Measurements from ENCODE around the gene ZNF580.

Gene ZNF580

GRCh38 chr19:55650126-55650557 lies 9.3 kb downstream of the ZNF580 start:
- no peak for DNase-seq (ENCODE audit: insufficient read length, low spot score)
- TF ChIP-seq POLR2A (IDR thresholded peaks at IDR 0.05; ENCODE audit: low read depth, low read length), result no peak
- FAIRE-seq, result no peak

DNA sequence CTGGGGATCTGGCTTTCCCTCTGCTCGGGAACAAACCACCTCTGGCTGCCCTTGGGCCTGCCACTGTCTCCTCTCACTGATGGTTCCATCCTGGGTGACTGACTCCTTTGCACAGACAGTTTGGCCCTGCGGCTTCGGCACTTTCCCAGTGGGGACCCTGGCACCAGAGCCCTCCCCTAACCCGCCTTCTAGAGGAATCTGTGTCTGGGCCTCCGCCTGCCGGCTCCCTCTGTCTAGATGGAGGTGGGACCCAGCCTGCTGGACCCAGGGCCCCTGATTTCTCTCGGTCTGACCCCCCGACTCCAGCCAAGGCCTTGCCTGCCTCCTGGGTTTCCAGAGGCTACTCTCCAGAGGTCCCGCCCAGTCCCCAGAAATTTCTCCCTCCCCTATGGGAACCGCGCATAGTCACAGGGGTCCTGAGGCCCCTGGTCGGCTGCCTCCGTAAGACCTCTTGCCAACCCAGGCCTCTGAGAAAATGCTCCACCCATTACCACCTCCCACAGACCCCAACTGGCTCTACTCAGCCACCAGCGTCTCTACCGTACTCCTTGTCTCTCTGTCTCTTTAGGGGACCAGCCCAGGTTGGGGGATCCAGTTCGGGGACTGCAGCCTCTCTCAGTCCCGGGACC lies 9.9 kb downstream of the ZNF580 start:
- DNase-seq (ENCODE audit: insufficient read length, low spot score) (no peak), FAIRE-seq (no peak)
- no peak for TF ChIP-seq POLR2A (IDR thresholded peaks at IDR 0.05; ENCODE audit: low read depth, low read length)

- TF ChIP-seq POLR2A (IDR thresholded peaks at IDR 0.05; ENCODE audit: low read depth, low read length), result no peak
- FAIRE-seq, result no peak
- DNase-seq (ENCODE audit: insufficient read length, low spot score), result no peak
Observed at GRCh38 chr19:55651236-55651635, 10.4 kb downstream of the ZNF580 start.

DNA sequence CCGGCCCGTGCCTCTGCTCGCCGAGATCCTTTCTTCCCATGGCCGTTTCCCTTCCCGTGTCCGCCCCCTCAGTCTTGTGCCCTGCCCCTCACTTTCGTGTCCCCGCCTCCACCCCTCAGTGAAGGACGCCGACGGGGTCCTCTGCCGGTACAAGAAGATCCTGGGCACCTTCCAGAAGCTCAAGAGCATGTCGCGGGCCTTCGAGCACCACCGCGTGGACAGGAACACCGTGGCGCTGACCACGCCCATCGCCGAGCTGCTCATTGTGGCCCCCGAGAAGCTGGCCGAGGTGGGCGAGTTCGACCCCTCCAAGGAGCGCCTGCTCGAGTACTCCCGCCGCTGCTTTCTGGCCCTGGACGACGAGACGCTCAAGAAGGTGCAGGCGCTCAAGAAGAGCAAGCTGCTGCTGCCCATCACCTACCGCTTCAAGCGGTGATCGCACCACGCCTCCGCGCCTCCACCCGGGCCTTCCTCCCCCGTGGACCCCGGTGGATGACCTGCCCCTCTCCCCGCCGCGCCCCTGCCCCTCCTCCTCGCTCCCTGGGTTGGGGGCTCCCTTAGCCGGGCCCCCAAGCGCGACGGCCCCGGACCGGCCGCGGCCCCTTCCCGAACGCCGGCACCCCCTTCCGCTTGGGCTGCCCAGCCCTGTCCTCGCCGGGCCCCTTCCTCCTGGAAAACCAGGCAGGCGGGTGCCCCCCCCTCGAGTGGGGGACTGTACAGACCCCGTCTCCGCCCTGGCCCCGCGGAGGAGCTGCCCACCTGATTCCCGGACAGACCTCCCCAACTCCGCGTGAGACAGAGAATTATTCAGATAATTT lies 11.7 kb downstream of the ZNF580 start:
- FAIRE-seq, result no peak
- no peak for DNase-seq (ENCODE audit: insufficient read length, low spot score)
- TF ChIP-seq POLR2A (IDR thresholded peaks at IDR 0.05; ENCODE audit: low read depth, low read length), result no peak

DNA sequence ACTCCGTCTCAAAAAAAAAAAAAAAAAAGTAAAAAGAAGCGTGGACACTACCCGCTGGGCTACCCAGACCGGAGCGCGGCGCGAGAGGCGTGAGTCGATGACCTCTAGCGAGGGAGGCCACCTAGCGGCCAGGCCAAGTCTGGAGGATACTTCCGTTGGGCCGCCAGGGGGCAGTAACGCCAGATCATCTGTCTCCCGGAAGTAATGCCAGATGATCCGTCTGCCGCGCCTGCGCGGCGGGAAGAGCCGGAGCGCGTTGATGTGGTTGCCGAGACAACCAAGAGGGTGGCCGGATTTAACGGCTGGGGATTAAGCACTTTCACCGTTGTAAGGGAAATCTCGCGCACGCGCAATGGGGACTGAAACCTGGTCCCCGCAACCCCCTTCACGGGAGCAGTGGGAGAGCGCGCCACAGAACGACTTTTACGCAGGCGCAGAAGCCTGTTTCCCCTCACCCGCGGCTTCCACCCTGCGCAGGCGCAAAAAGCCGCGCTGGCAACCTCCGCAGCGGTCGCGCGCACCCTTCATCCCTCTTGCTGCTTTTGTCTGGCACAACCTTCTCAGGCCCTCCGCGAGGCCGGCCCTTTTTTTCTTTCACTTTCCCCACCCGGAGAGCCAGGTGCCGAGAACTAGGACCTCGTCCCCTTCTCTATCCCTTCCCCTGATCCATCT lies 13.0 kb downstream of the ZNF580 start:
- FAIRE-seq (no peak), DNase-seq (ENCODE audit: insufficient read length, low spot score) (peak; percentile 100)
- peak; percentile 80 for TF ChIP-seq POLR2A (IDR thresholded peaks at IDR 0.05; ENCODE audit: low read depth, low read length)

DNA sequence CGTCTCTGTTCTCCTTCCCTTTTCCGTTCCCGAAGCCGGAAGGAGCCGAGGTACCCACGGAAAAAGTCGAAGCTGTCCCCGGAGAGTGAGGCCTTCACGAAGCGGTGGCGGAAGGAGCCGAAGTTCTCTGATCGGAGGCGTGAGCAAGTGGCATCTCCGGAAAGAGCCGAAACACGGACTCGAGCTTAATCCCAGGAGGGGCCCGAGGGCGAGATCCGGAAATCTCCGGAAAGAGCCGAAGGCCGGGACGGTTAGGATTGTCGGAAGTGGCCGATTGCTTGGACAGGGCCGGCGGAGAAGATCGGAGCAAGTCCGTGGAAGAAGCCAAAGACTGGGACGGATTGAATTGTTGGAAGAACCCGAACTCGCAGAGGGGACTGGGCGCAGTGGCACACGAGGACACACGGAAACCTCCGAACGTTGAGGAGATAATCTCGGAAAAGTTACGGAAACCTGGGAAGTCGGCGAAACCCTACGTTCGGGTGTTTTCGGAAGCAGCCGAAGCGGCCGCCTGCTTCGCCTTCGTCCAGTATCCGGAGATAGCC lies 13.6 kb downstream of the ZNF580 start:
- no peak for TF ChIP-seq POLR2A (IDR thresholded peaks at IDR 0.05; ENCODE audit: low read depth, low read length)
- DNase-seq (ENCODE audit: insufficient read length, low spot score), result peak; percentile 96
- peak; percentile 77 for FAIRE-seq

DNA sequence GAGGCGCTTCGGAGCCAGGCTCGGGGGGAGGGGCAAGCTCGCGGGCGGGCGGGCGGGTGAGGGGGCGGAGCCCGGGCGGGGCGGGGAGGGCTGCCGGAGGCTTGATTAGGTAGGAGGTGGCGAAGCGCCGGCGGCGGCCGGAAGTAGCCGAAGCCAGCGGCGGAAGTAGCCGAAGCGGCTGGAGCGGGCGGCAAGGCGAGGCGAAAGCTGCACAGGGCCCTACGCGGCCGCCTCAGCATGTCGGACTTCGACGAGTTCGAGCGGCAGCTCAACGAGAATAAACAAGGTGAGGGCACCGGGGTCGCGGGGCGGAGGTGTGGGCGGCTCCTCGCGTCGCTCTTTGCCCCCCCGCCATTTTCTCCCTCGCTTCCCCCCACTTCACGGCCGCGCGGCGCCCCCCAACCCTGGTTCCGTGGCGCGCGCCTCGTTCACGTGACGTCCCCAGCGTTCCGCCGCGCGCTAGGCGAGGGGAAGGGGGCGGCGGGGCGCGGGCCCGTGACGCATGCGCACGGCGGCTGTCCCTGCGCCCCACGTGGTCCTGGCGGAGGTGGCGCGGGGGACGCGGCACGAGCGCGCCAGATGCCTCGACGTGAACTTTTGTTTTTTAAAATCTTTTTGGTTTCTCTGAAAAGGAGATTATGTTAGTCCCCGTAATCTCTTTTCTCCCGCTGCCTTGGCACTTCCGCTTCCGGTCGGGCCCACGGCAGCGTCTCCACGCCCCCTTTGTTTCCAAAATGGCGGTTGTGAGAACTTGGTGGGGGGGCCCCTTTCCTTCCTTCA lies 14.3 kb downstream of the ZNF580 start, which contains the start of gene U2AF2:
Gene U2AF2 (plus strand): TSS at position 168 of the 780 bp plus-strand sequence. CDS start 70 bp downstream, at position 238.
- peak; percentile 95 for DNase-seq (ENCODE audit: insufficient read length, low spot score)
- FAIRE-seq, result no peak

DNA sequence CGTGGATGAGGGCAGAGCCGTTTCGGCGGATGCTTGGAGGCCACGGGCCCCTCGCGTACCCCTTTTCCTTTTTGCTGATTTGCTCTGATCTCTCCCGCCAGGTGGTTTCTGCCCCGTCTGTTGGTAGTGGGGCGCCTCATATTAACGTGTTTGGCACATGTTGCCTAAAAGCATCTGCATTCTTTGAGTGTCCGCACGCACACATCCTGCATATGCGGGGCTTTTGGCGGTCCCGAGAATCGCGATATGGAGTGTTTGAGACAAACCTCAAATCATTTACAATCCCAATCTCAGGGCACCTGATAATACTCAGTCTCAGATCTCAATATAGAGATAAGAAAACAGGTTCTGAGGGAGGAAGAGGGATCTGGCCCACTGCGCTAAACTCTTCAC lies 14.8 kb downstream of the ZNF580 start:
- no peak for DNase-seq (ENCODE audit: insufficient read length, low spot score)
- FAIRE-seq, result no peak
- no peak for TF ChIP-seq POLR2A (IDR thresholded peaks at IDR 0.05; ENCODE audit: low read depth, low read length)

More for the DNA sequence above, 14.3 kb downstream of the ZNF580 start, which contains the start of gene U2AF2:
- peak; percentile 88 for TF ChIP-seq POLR2A (IDR thresholded peaks at IDR 0.05; ENCODE audit: low read depth, low read length)

- DNase-seq (ENCODE audit: insufficient read length, low spot score) (no peak), FAIRE-seq (no peak)
- no peak for TF ChIP-seq POLR2A (IDR thresholded peaks at IDR 0.05; ENCODE audit: low read depth, low read length)
Observed at GRCh38 chr19:55656552-55656951, 15.8 kb downstream of the ZNF580 start.

DNA sequence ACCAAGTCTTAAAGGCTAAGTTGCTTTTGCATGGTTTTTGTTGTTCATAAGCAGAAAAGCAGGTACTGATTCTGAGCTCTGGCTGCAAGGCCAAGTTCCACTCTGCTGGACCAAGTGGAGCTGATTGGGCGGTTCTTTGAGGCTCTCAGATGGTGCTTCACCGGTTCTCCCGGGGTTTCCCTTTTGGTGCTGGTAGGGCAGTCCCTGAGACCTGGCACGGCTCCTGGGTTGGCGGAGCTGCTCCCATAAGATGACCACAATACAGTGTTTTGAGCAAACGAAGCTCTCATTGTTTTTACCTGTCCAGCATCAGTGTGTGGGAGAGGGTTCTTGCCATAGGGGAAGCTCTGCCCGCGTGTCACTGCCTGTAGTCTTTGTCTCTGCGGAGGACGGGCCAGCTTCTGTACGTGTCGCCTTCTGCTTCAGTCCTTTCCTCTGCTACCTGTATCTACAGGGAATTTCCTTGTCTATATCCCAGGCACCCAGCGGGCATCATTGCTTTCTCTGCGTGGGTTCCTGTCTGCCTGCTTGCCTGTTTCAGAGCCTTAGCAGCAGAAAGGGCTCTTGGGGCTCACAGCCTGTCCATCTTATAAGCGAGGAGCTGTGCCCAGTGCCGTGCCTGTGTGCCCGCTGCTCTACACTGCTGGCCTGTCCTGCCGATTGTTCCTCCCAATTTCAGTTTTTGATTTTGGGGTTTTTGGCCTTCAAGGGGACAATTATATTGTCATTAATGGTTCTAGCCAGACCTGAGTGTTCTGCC lies 16.4 kb downstream of the ZNF580 start:
- TF ChIP-seq POLR2A (IDR thresholded peaks at IDR 0.05; ENCODE audit: low read depth, low read length), result no peak
- no peak for FAIRE-seq
- DNase-seq (ENCODE audit: insufficient read length, low spot score), result no peak

- FAIRE-seq (no peak), DNase-seq (ENCODE audit: insufficient read length, low spot score) (no peak)
- TF ChIP-seq POLR2A (IDR thresholded peaks at IDR 0.05; ENCODE audit: low read depth, low read length), result no peak
Observed at GRCh38 chr19:55658846-55659459, 18.2 kb downstream of the ZNF580 start.

- FAIRE-seq (no peak), DNase-seq (ENCODE audit: insufficient read length, low spot score) (no peak)
- TF ChIP-seq POLR2A (IDR thresholded peaks at IDR 0.05; ENCODE audit: low read depth, low read length), result no peak
Observed at GRCh38 chr19:55659822-55660221, 19.0 kb downstream of the ZNF580 start.

All from H54 (cell line).